Stimulated activated memory B cell treated with anti-CD40 and anti-IgM and Interleukin-4, amounts not matched to agents 10 μg/mL and 1 μg/mL and 100 μg/mL, for 72 hours (primary cell): ENCODE data around the gene SET.

Experiments used
- ATAC-seq: fragments of 150-1000 bp; cut with Tn5 transposase; 2 replicates; pipeline ENCODE4 v1.10.0; 2021
- H3K27ac Mint-ChIP-seq: one replicate; pipeline ENCODE4 v1.8.0; 2022; ENCODE audit warnings: mild to moderate bottlenecking, mixed read lengths
- H3K27me3 Mint-ChIP-seq: one replicate; pipeline ENCODE4 v1.8.0; 2022; ENCODE audit warnings: mixed read lengths
- H3K36me3 Mint-ChIP-seq: one replicate; pipeline ENCODE4 v1.8.0; 2022; ENCODE audit warnings: mixed read lengths
- H3K4me1 Mint-ChIP-seq: one replicate; pipeline ENCODE4 v1.8.0; 2022; ENCODE audit warnings: mixed read lengths
- H3K4me3 Mint-ChIP-seq: one replicate; pipeline ENCODE4 v1.8.0; 2022; ENCODE audit warnings: mild to moderate bottlenecking, moderate library complexity, mixed read lengths
- H3K9me3 Mint-ChIP-seq: one replicate; pipeline ENCODE4 v1.8.0; 2022; ENCODE audit warnings: mixed read lengths

SET gene

DNA sequence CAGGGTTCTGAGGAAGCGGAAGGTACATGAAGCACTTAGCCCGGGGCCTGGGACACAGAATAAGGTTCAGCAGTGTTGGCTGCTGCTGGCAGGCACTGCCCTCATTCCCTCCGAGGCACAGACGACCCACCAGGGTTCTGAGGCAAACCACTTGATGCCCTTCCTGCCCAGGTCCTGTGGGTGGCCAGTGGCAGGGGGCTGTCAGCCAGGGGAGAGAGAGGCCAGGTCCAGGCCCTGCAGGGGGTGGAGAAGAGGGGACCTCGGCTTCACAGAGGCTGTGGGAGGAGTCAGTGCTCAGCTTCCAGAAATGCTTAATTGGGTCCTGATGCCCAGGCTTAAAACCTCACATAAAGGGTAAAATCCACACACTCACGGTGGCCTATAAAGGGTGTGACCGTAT lies 39.3 kb downstream of the SET start:
- Mint-ChIP-seq H3K27me3 (no peaks in the 10 kb centered on the region), H3K27ac (no peak overlapping the region), H3K36me3 (peaks cover 17% of the 10 kb centered on the region), H3K4me3 (no peak overlapping the region), H3K4me1 (peaks cover 24% of the 10 kb centered on the region), H3K9me3 (no peaks in the 10 kb centered on the region)
- no peak for ATAC-seq

DNA sequence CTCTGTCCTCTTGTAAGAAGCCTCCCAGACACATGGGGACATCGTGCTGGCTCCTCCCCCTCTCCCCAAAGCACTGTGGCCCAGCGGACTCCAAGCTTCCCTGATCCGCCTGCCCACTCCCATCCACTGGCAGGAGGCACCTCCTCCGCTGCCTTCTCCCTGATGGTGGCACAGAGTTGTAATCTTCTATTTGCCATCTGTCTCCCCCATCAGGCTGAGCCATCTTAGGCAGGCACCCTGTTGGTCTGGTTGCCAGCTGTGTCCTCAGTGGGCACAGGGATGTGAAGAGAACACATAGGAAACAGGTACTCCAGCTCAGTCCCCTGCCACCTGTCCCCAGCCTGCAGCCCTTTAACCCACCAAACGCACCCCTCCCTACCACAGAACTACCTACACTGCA lies 40.3 kb downstream of the SET start:
- ATAC-seq = no peak
- Mint-ChIP-seq H3K9me3 (no peaks in the 10 kb centered on the region), H3K4me1 (peaks cover 21% of the 10 kb centered on the region), H3K27me3 (no peaks in the 10 kb centered on the region), H3K4me3 (no peak overlapping the region), H3K36me3 (peaks cover 19% of the 10 kb centered on the region), H3K27ac (no peak overlapping the region)

DNA sequence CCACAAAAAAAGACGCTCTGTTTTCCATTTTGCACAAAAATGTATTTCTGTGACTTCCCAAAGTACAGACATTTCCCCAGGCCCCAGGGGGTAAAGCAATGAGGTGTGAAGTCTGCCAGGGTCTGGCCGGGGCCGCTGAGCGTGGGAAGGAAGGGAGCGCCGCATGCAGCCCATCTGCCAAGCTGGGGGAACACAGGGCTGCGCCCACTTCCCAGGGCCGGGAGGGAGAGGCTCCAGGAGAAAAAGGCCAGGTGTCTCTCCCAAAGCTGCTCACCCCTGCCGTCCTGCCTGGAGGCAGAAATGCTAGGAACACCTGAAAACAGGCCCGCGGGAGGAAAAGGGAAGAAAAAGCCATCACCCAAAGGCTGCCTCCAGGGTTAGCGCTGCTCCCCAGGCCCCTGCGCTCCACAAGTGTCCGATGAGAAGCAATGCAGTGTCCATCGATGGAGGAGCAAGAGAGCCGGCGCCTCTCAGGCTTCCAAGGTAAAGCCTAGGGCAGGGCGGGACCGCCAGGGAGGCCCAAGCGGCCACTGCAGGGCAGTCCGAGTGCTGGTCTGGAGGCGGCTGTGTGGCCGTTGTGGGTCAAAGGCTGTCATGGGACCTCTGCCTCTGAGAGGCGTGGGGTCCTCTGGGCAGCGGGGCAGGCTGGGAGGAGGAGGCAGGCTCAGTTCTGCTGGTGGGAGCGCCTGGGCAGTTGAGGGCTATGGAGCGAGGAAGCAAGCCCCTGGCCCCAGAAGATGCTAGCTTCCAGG lies 40.9 kb downstream of the SET start:
- Mint-ChIP-seq H3K9me3 (no peaks in the 10 kb centered on the region), H3K27ac (peak overlapping the region; percentile 55), H3K4me1 (peaks cover 14% of the 10 kb centered on the region), H3K4me3 (no peak overlapping the region), H3K27me3 (no peaks in the 10 kb centered on the region), H3K36me3 (peaks cover 20% of the 10 kb centered on the region)
- ATAC-seq = no peak

DNA sequence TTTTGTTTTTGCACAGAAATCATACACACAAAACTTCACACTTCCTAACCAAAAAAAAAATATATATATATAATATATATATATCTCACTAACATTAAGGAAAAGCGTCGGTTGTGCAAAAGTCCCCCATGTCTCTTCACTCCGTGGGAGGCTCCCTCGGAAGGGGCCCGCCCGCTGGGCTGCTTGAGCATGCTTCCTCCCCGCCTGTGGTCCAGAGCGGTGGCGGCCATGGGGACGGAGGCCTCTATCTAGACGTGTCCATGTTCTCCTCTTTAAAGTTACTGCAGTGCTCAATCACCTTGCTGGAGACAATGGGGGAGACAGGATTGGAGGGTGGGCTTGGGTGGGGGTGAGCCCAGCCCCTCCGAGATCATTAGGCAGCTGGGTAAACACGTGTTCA lies 42.1 kb downstream of the SET start:
- Mint-ChIP-seq H3K36me3 (peaks cover 27% of the 10 kb centered on the region), H3K27me3 (no peaks in the 10 kb centered on the region), H3K9me3 (no peaks in the 10 kb centered on the region), H3K27ac (no peak overlapping the region), H3K4me1 (peaks cover 15% of the 10 kb centered on the region), H3K4me3 (no peak overlapping the region)
- no peak for ATAC-seq

DNA sequence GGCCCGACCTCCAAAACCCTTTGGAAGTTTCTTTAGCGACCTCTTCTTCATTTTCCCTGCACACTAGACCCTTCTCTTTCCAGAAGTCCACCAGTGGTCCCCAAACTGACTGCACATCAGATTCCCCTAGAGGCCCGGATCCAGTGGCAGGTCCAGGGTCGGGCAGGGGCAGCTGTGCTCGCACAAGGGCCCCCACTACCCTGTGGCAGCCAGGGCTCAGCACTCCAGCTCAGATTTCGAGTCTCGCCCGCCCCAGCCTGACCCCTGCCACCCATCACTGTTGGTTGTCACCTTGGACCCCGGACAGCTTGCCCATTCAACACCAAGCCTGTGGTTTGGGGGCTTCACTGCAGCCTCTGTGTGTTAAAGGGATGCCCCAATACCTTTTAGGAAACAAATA lies 42.7 kb downstream of the SET start:
- peaks cover 27% of the 10 kb centered on the region for H3K36me3 Mint-ChIP-seq
- H3K4me1 Mint-ChIP-seq = peaks cover 15% of the 10 kb centered on the region
- ATAC-seq = no peak
- no peaks in the 10 kb centered on the region for H3K9me3 Mint-ChIP-seq
- no peak overlapping the region for H3K27ac Mint-ChIP-seq
- H3K27me3 Mint-ChIP-seq = no peaks in the 10 kb centered on the region
- H3K4me3 Mint-ChIP-seq = no peak overlapping the region

DNA sequence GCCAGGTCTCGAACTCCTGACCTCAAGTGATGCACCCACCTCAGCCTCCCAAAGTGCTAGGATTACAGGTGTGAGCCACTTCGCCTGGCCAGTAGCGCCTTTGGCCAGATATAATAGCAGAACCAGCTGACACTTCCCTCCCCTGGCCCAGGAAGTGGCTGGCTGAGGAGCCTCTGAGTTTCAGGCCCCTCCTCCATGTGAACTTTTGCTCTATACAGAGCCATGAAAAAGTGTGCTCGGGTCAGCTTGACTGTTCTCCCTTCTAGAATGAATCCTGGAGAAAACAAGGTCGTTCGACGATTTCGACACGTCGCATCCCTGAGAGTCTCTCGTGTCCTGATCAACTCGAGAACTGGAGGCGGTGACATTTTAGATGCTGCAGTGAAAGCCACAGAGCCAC lies 43.6 kb downstream of the SET start:
- ATAC-seq = no peak
- no peak overlapping the region for H3K27ac Mint-ChIP-seq
- no peaks in the 10 kb centered on the region for H3K9me3 Mint-ChIP-seq
- no peak overlapping the region for H3K4me3 Mint-ChIP-seq
- H3K4me1 Mint-ChIP-seq = peaks cover 12% of the 10 kb centered on the region
- H3K27me3 Mint-ChIP-seq = no peaks in the 10 kb centered on the region
- H3K36me3 Mint-ChIP-seq = peaks cover 32% of the 10 kb centered on the region

GRCh38 chr9:128733256-128733655 lies 44.2 kb downstream of the SET start:
- H3K27me3 Mint-ChIP-seq = no peaks in the 10 kb centered on the region
- peaks cover 11% of the 10 kb centered on the region for H3K4me1 Mint-ChIP-seq
- H3K36me3 Mint-ChIP-seq = peaks cover 34% of the 10 kb centered on the region
- H3K4me3 Mint-ChIP-seq = no peak overlapping the region
- no peaks in the 10 kb centered on the region for H3K9me3 Mint-ChIP-seq
- H3K27ac Mint-ChIP-seq = no peak overlapping the region
- peak; percentile 16 for ATAC-seq

- ATAC-seq = no peak
- Mint-ChIP-seq H3K36me3 (peaks cover 36% of the 10 kb centered on the region), H3K9me3 (no peaks in the 10 kb centered on the region), H3K4me3 (no peak overlapping the region), H3K27ac (no peak overlapping the region), H3K4me1 (peaks cover 11% of the 10 kb centered on the region), H3K27me3 (no peaks in the 10 kb centered on the region)
Measured at GRCh38 chr9:128735373-128735772, 46.4 kb downstream of the SET start.

DNA sequence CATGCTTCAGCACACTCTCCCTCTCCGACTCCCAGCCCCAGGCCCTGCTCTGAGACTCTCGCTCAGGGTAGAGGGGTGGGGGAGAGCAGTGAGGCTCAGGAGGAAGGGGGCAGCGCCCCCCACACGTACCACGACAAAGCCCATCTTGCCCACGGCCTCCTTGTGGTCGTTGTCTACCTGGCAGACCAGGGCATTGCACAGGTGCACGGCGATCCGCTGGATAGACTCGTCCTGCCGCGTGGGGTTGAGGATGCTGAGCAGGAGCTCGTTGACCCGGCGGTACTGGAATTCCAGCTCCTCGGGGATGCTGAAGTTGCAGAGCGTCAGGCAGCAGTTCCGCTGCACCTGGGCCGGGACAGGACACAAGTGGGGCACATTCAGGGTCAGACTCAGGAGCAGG lies 53.4 kb downstream of the SET start:
- Mint-ChIP-seq H3K27ac (no peak overlapping the region), H3K4me1 (no peaks in the 10 kb centered on the region), H3K4me3 (no peak overlapping the region), H3K36me3 (peaks cover 19% of the 10 kb centered on the region), H3K9me3 (no peaks in the 10 kb centered on the region), H3K27me3 (no peaks in the 10 kb centered on the region)
- ATAC-seq = no peak

DNA sequence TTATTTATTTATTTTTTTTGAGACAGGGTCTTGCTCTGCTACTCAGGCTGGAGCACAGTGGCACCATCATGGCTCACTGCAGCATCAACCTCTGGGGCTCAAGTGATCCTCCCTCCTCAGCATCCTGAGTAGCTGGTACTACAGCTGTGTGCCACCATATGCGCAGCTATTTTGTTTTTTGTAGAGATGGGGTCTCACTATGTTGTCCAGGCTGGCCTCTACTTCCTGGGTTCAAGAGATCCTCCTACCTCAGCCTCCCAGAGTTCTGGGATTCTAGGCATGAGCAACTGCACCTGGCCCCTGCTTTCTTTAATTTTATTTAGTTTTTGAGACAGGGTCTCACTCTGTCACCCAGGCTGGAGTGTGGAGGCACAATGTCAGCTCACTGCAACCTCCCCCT lies 54.4 kb downstream of the SET start:
- H3K27me3 Mint-ChIP-seq = no peaks in the 10 kb centered on the region
- H3K9me3 Mint-ChIP-seq = no peaks in the 10 kb centered on the region
- no peak overlapping the region for H3K4me3 Mint-ChIP-seq
- no peak for ATAC-seq
- peaks cover 15% of the 10 kb centered on the region for H3K36me3 Mint-ChIP-seq
- H3K27ac Mint-ChIP-seq = peak overlapping the region; percentile 64
- no peaks in the 10 kb centered on the region for H3K4me1 Mint-ChIP-seq
